Activated naive CD8-positive, alpha-beta T cell treated with anti-CD3 and anti-CD28 coated beads, Interleukin-2, amount 10 ng/mL, durations not matched to agents 7 days and 5 days (primary cell): Measurements from ENCODE around the gene PRKCZ. TPM values are rescaled to one million over a fixed set of nuclear protein-coding genes. Genes with fewer than 3 reads are reported as not detected.

Source experiments
- ATAC-seq: fragments of 150-1000 bp; cut with Tn5 transposase; one replicate; pipeline ENCODE4 v1.10.0; 2021; ENCODE audit warnings: low read depth, moderate library complexity
- POLR2A ChIA-PET: fragments of 350-600 bp; sonication (Branson Sonifier 250); formaldehyde crosslinking; loops from one replicate; lab custom pipeline; 2021; ENCODE audit warnings: antibody characterized with exemption; lab: Charles Lee
- DNase-seq: peaks from one replicate; pipeline ENCODE4 v3.0.0; 2021
- H3K27ac Mint-ChIP-seq: one replicate; pipeline ENCODE4 v1.8.0; 2022; ENCODE audit warnings: mild to moderate bottlenecking, mixed read lengths
- H3K27me3 Mint-ChIP-seq: one replicate; pipeline ENCODE4 v1.8.0; 2022; ENCODE audit warnings: mild to moderate bottlenecking, moderate library complexity, mixed read lengths
- H3K36me3 Mint-ChIP-seq: one replicate; pipeline ENCODE4 v1.8.0; 2021; ENCODE audit warnings: mild to moderate bottlenecking, mixed read lengths
- H3K4me1 Mint-ChIP-seq: one replicate; pipeline ENCODE4 v1.8.0; 2021; ENCODE audit warnings: mixed read lengths
- H3K4me3 Mint-ChIP-seq: one replicate; pipeline ENCODE4 v1.8.0; 2022; ENCODE audit warnings: mild to moderate bottlenecking, moderate library complexity, mixed read lengths
- H3K9me3 Mint-ChIP-seq: one replicate; pipeline ENCODE4 v1.8.0; 2021; ENCODE audit warnings: mixed read lengths
- total RNA-seq, 2 experiments: library from RNA; stranded (reverse); gene quantifications; one replicate each; pipeline ENCODE4 v1.2.3, GENCODE V29; 2021

The PRKCZ gene
- total RNA-seq, 2 experiments from 2014 or later: 24.3 to 24.4 TPM

DNA sequence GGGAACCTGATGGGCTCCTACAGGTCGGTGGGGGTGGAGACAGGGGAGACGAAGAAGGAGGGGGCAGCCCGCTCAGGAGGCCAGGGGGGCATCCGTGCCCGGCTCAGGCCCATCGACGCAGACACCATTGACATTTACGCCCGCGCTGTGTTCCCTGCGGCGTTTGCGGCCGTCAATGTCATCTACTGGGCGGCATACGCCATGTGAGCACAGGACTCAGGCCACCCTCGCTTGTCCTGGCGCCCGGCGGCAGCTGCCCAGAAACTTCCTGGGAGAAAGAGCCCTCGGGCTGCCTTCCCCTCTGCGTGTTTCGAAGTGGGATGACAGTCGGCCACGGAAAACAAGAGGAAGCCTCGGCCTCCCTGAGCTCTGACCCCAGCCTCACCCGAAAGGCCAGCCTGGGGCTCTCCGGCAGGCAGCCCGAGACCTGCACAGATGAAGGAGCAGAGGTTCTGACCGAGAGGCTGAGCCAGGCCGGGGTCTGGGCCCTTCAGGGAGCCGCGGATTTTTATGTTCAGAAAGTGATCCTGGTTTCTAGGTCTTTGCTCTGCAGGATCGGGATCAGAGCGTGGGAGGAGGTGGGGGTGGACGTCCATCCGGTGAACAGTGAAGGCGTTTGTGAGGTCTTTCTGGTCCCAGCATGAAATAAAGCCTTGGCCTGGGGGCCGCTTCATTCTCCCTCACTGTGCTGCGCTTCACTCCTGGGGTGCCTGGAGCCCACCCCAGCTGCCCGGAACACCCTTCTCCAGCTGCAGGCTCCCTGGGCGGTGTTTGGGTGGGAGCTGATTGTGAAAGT is 19.9 kb upstream of the PRKCZ start:
- Mint-ChIP-seq H3K36me3 (no peaks in the 10 kb centered on the region), H3K9me3 (no peaks in the 10 kb centered on the region), H3K27ac (no peak overlapping the region), H3K4me3 (no peak overlapping the region), H3K4me1 (no peaks in the 10 kb centered on the region), H3K27me3 (peaks cover 2% of the 10 kb centered on the region)
- DNase-seq (no peak), ATAC-seq (no peak)
- POLR2A ChIA-PET: no interaction called here

- Mint-ChIP-seq H3K27ac (no peak overlapping the region), H3K9me3 (no peaks in the 10 kb centered on the region), H3K4me1 (no peaks in the 10 kb centered on the region), H3K36me3 (no peaks in the 10 kb centered on the region), H3K27me3 (peaks cover 2% of the 10 kb centered on the region), H3K4me3 (no peak overlapping the region)
- DNase-seq: no peak
- no peak for ATAC-seq
- POLR2A ChIA-PET: no interaction called here
Measured at GRCh38 chr1:2031546-2032540, 18.4 kb upstream of the PRKCZ start.

DNA sequence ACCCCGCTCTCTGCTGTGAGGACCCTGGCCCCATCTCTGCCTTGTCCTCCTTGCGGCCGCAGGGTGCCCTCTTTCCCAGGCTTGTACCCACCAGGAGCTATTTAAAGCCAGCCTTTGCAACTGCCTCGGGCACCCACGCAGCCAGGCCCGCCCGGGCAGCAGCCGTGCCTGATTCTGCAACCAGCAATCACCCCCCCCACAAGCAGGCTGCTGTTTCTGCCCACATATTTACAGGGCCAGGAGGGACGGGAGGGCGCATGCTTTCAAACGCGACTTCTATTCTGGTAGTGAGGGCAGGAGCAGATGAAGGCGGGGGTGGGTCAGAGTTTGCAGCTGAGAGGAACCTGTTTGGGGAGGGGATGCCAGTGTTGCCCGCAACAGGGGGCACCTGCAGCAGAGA is 17.5 kb upstream of the PRKCZ start:
- POLR2A ChIA-PET: no interaction called here
- no peak for DNase-seq
- H3K27ac Mint-ChIP-seq: no peak overlapping the region
- H3K9me3 Mint-ChIP-seq: no peaks in the 10 kb centered on the region
- no peak for ATAC-seq
- H3K27me3 Mint-ChIP-seq: peaks cover 2% of the 10 kb centered on the region
- H3K4me3 Mint-ChIP-seq: no peak overlapping the region
- H3K36me3 Mint-ChIP-seq: no peaks in the 10 kb centered on the region
- H3K4me1 Mint-ChIP-seq: no peaks in the 10 kb centered on the region

DNA sequence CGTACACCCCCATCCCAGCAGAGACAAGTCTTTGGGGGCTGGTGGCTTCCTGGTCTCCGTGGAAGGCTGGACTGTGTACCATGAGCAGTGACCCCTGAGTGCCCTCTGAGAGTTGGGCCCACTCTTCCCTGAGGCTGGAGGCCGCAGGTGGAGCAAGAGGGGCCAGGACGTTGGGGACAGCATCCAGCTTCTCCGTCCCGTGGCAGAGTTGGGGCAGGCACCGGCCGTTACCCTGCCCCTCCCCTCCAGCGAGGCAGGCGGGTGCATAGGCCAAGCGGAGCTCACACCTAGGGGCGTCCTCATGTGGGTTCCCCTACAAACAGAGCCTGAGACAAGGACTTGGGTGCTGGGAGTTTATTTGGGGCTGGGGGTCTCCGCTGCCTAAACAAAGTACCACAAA is 17.0 kb upstream of the PRKCZ start:
- H3K36me3 Mint-ChIP-seq: no peaks in the 10 kb centered on the region
- ATAC-seq: no peak
- no peaks in the 10 kb centered on the region for H3K4me1 Mint-ChIP-seq
- no peak overlapping the region for H3K4me3 Mint-ChIP-seq
- H3K9me3 Mint-ChIP-seq: no peaks in the 10 kb centered on the region
- DNase-seq: no peak
- no peak overlapping the region for H3K27ac Mint-ChIP-seq
- peaks cover 3% of the 10 kb centered on the region for H3K27me3 Mint-ChIP-seq
- POLR2A ChIA-PET: no interaction called here

GRCh38 chr1:2036287-2036686 is 13.9 kb upstream of the PRKCZ start:
- POLR2A ChIA-PET: no interaction called here
- Mint-ChIP-seq H3K36me3 (no peaks in the 10 kb centered on the region), H3K27me3 (peaks cover 5% of the 10 kb centered on the region), H3K9me3 (no peaks in the 10 kb centered on the region), H3K4me3 (no peak overlapping the region), H3K4me1 (no peaks in the 10 kb centered on the region), H3K27ac (no peak overlapping the region)
- DNase-seq (no peak), ATAC-seq (no peak)

GRCh38 chr1:2037314-2037979 is 12.8 kb upstream of the PRKCZ start:
- Mint-ChIP-seq H3K4me1 (no peaks in the 10 kb centered on the region), H3K36me3 (no peaks in the 10 kb centered on the region), H3K27me3 (peaks cover 5% of the 10 kb centered on the region), H3K9me3 (no peaks in the 10 kb centered on the region), H3K27ac (no peak overlapping the region), H3K4me3 (no peak overlapping the region)
- DNase-seq (no peak), ATAC-seq (no peak)
- POLR2A ChIA-PET: no interaction called here

DNA sequence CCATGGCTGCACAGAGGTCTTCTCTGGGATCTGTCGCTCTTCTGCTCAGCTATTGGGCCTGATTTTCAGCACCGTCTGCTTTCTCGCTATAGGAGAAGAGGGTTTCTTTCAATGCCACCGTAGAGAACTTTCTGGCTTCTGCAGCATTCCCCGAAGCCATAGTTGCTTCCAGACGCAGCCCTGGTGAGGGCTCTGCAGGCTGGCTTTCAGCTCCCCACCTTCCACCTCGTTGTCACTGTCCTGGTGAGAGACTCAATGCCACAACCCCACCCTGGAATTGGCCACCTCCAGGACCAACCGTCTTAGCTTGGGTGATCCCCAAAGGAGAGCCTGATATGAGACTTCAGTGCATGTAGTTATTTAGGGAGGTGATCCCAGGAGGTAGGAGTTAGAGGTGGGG is 12.0 kb upstream of the PRKCZ start:
- no peak overlapping the region for H3K4me3 Mint-ChIP-seq
- peaks cover 5% of the 10 kb centered on the region for H3K27me3 Mint-ChIP-seq
- no peaks in the 10 kb centered on the region for H3K36me3 Mint-ChIP-seq
- DNase-seq: no peak
- H3K4me1 Mint-ChIP-seq: no peaks in the 10 kb centered on the region
- H3K9me3 Mint-ChIP-seq: no peaks in the 10 kb centered on the region
- POLR2A ChIA-PET: no interaction called here
- no peak for ATAC-seq
- no peak overlapping the region for H3K27ac Mint-ChIP-seq

- no peak overlapping the region for H3K4me3 Mint-ChIP-seq
- H3K27me3 Mint-ChIP-seq: peaks cover 2% of the 10 kb centered on the region
- H3K4me1 Mint-ChIP-seq: peaks cover 4% of the 10 kb centered on the region
- no peak overlapping the region for H3K27ac Mint-ChIP-seq
- ATAC-seq (no peak), DNase-seq (no peak)
- no peaks in the 10 kb centered on the region for H3K36me3 Mint-ChIP-seq
- H3K9me3 Mint-ChIP-seq: no peaks in the 10 kb centered on the region
- POLR2A ChIA-PET: no interaction called here
Measured at GRCh38 chr1:2039251-2039650, 11.0 kb upstream of the PRKCZ start.

- peaks cover 9% of the 10 kb centered on the region for H3K4me1 Mint-ChIP-seq
Measured at GRCh38 chr1:2041305-2041704, 8.9 kb upstream of the PRKCZ start.

DNA sequence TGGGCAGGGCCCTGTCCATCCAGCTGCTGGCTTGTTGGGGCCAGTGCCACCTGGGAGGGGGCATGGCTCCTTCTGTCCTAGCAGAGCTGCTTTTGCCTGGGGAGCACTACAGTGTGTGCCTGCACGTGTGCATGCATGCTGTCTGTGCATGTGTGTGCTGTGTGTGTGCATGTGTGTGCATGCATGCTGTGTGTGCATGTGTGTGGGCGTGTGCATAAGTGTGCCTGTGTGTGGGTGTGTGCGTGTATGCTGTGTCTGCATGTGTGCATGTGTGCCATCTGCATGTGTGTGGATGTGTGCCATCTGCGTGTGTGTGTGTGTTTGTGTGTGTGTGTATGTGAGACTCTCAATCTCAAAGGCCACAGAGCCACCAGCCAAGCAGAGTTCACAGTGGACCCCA is 8.3 kb upstream of the PRKCZ start:
- POLR2A ChIA-PET: interaction anchor here (0.7 kb wide), 1 partner anchor 1669 kb away, joined by 6 read pairs; no protein-coding TSS in a partner anchor
- H3K9me3 Mint-ChIP-seq: no peaks in the 10 kb centered on the region
- ATAC-seq (no peak), DNase-seq (no peak)
- H3K4me3 Mint-ChIP-seq: no peak overlapping the region
- H3K27ac Mint-ChIP-seq: no peak overlapping the region
- no peaks in the 10 kb centered on the region for H3K36me3 Mint-ChIP-seq
- peaks cover 9% of the 10 kb centered on the region for H3K4me1 Mint-ChIP-seq
- H3K27me3 Mint-ChIP-seq: peaks cover 2% of the 10 kb centered on the region

More at GRCh38 chr1:2041305-2041704, 8.9 kb upstream of the PRKCZ start:
- ATAC-seq (no peak), DNase-seq (no peak)
- Mint-ChIP-seq H3K27ac (no peak overlapping the region), H3K36me3 (no peaks in the 10 kb centered on the region), H3K27me3 (peaks cover 2% of the 10 kb centered on the region), H3K4me3 (no peak overlapping the region), H3K9me3 (no peaks in the 10 kb centered on the region)
- POLR2A ChIA-PET: no interaction called here

DNA sequence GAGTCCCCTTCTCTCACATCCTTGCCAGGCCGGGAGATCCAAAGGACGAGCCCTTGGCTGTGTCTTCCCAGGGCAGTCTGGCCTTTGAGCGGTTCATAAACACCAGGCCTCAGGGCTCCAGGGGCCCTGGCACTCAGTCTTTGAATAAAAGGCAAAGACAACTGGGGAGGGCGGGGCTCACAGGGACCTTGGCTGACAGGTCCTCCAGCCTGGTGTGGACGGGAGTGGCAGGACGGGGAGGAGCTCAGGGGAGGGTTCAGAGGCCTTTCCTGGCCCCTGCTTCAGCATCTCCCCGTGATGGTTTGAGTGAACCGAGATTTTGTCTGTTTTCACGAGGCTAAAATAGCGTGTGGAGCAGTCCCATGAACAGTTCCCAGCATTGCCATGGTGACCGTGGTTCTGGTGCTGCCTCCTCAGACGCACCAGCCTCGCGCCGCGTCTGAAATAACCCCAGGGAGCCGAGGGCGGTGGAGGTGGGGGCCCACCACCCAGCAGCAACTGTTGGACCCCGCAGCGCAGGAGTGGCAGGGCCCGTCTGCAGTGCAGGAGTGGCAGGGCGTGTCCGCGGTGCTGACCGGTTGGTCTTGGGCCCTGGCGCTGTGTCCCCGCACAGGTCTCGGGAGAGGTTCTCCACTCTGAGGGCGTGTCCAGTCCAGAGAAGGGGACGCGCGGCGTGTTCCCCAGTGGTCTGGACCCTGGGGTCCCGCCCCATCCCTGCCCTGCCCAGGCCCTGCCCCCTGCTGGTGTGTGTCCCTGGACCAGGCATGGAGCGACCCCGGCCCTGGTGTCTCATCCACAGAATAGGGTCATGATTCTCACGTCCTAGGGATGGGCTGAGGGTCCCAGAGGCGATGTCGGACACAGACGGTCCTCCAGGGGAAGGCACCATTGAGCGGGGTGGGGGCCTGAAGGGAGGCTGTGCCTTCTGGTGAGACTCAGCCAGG is 7.1 kb upstream of the PRKCZ start:
- H3K4me3 Mint-ChIP-seq: no peak overlapping the region
- no peak overlapping the region for H3K27ac Mint-ChIP-seq
- DNase-seq: no peak
- no peaks in the 10 kb centered on the region for H3K9me3 Mint-ChIP-seq
- POLR2A ChIA-PET: interaction anchor here (0.7 to 1.0 kb wide), 2 partner anchors 18 to 1668 kb away, joined by 3 to 6 read pairs; no protein-coding TSS in a partner anchor
- no peak for ATAC-seq
- H3K27me3 Mint-ChIP-seq: peaks cover 2% of the 10 kb centered on the region
- H3K36me3 Mint-ChIP-seq: no peaks in the 10 kb centered on the region
- H3K4me1 Mint-ChIP-seq: peaks cover 9% of the 10 kb centered on the region

DNA sequence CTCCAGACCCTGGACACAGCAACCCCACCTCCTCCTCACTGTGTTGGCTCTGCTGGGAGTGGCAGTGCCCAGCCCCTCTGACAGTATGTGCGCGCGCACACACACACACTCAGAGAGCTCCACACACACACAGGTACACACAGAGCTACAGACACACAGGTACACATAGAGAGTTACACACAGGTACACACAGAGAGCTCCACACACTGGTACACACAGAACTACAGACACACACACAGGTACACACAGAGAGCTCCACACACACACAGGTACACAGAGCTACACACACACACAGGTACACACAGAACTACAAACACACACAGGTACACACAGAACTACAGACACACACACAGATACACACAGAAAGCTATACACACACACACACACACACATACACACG is 6.3 kb upstream of the PRKCZ start:
- Mint-ChIP-seq H3K9me3 (no peaks in the 10 kb centered on the region), H3K36me3 (no peaks in the 10 kb centered on the region), H3K27ac (peak overlapping the region; percentile 5), H3K27me3 (peaks cover 4% of the 10 kb centered on the region), H3K4me1 (peaks cover 11% of the 10 kb centered on the region), H3K4me3 (peak overlapping the region; percentile 17)
- DNase-seq: no peak
- no peak for ATAC-seq
- POLR2A ChIA-PET: interaction anchor here (1.0 to 1.2 kb wide), 2 partner anchors 18 to 136 kb away, joined by 3 to 6 read pairs; no protein-coding TSS in a partner anchor
